Ovary (tissue), 9 donors: ENCODE results near the gene TMEM94. TPM values are rescaled to one million over a fixed set of nuclear protein-coding genes. Genes with fewer than 3 reads are reported as not detected.
"Not testable (repeated sequence)": the region's sequence is repeated elsewhere in the genome, so short reads cannot be mapped to it uniquely, and the experiment has no call there.

Source experiments
- DNase-seq, 5 donors: peaks; one replicate each; pipeline ENCODE4 v3.0.0-alpha.2; 2019 to 2020
- H3K27ac ChIP-seq, 2 donors: fragments of 200-600 bp; one replicate each; pipeline versions ENCODE4 v1.5.1 to v1.8.0; 2019 to 2022
- H3K27me3 ChIP-seq: fragments of 200-600 bp; one replicate; pipeline ENCODE4 v1.8.0; 2022
- H3K36me3 ChIP-seq: fragments of 200-600 bp; sonication (generic); one replicate; pipeline ENCODE4 v1.5.1; 2019
- H3K4me1 ChIP-seq: one replicate; pipeline ENCODE4 v1.8.1; 2013; ENCODE audit warnings: mild to moderate bottlenecking, moderate library complexity; ENCODE audit not compliant: insufficient read depth
- H3K4me3 ChIP-seq: fragments of 200-600 bp; sonication (generic); one replicate; pipeline ENCODE4 v1.5.1; 2017
- H3K9me3 ChIP-seq, 2 donors: fragments of 200-600 bp in 1 of 2; sonication (generic) in 1 of 2; one replicate each; pipeline versions ENCODE4 v1.5.1 to v1.8.1; 2013 to 2019; ENCODE audit warnings: mild to moderate bottlenecking in 1 of 2, moderate library complexity in 1 of 2
- CTCF ChIP-seq, 3 donors: fragments of 450-650 bp in 2 of 3; fragments of 200-600 bp in 1 of 3; IDR thresholded peaks; one replicate each; pipeline versions ENCODE4 v1.5.1 to v1.8.0; 2016 to 2022; ENCODE audit warnings: antibody characterized with exemption in 3 of 3, mild to moderate bottlenecking in 1 of 3
- EP300 ChIP-seq: sonication (generic); formaldehyde crosslinking; IDR thresholded peaks from one replicate; pipeline ENCODE4 v1.6.1; 2017; ENCODE audit warnings: antibody characterized with exemption
- POLR2A ChIP-seq: fragments of 450-650 bp; IDR thresholded peaks from one replicate; pipeline ENCODE4 v1.6.1; 2017; ENCODE audit warnings: antibody characterized with exemption, mild to moderate bottlenecking, moderate library complexity
- WGBS, 3 donors: extraction: QIAGEN DNeasy Blood & Tissue Kit in 1 of 3; methylation state at CpG; one replicate each; pipeline versions ENCODE4 v1.1.5 to v1.1.7; 2013 to 2017; 5-methylcytosine and 5-hydroxymethylcytosine counted together
- intact Hi-C, 4 donors: fragments of 100-400 bp; cut with DNase I; formaldehyde crosslinking; loops; one replicate each; pipeline versions ENCODE4 v1.11.0 to v1.15.1; 2022 to 2023
- polyA plus RNA-seq, 2 donors: library from polyadenylated mRNA; stranded (reverse); fragments of 200-250 nt in 1 of 2; fragments of 350-450 nt in 1 of 2; fragmentation: Illumina TruSeq in 1 of 2; extraction: RNeasy Lipid Tissue Mini Kit (QIAGEN cat#74804) in 1 of 2; gene quantifications; one replicate each; pipeline ENCODE4 v1.2.3, GENCODE V29; 2013 to 2014
- total RNA-seq, 7 donors: library from RNA; depleted of rRNA in 2 of 7; stranded (reverse); fragments of >200 nt in 2 of 7; fragmentation: NEBNext Ultra II Directional in 3 of 7; extraction: Animal tissue kit (Norgen Biotek cat#: 25700) in 3 of 7; gene quantifications; one replicate each; pipeline versions ENCODE4 v1.1.0 to v1.2.4, GENCODE V29; 2016 to 2023
- donor health status: DM: no; HTN: no; CAD: no; lungs with moderate emphysema.
- donor health status: DM: no; HTN: no; CAD: no.
- donor health status: Bipolar disorder and iron deficiency.
- donor health status: DM: yes; HTN: yes; CAD: no.
- donor health status: DM: no; HTN: no; CAD: no.
- donor health status: DM: yes; HTN: yes; CAD: no.

The TMEM94 gene
- total and polyA plus RNA-seq, 9 donors: 29.2 to 87.1 (median 73.3) TPM

- no peaks in the 10 kb centered on the region for H3K27me3 ChIP-seq
- no peak for DNase-seq
- no peaks in the 10 kb centered on the region for H3K9me3 ChIP-seq
- H3K4me3 ChIP-seq: no peak overlapping the region
- no peak for TF ChIP-seq CTCF (IDR thresholded peaks at IDR 0.05)
- TF ChIP-seq EP300: no peak
- no peak for TF ChIP-seq POLR2A
- no peak overlapping the region for H3K27ac ChIP-seq
- no peaks in the 10 kb centered on the region for H3K36me3 ChIP-seq
- intact Hi-C loops: loop anchor here in 2 of 4 donors (5.0 to 10.0 kb wide), 3 partner anchors 69 to 193 kb away; partner anchors contain the start of gene MYO15B (in 1 of the 2)
- H3K4me1 ChIP-seq: peaks cover 16% of the 10 kb centered on the region
- 71 to 89% (median 77%) methylated on average over 3 of the region's 3 CpGs for WGBS, 3 donors
Observed at GRCh38 chr17:75518201-75518600, 61.8 kb downstream of the TMEM94 start.

- H3K27me3 ChIP-seq: no peaks in the 10 kb centered on the region
- H3K9me3 ChIP-seq: no peaks in the 10 kb centered on the region
- no peak overlapping the region for H3K27ac ChIP-seq
- no peak for DNase-seq
- TF ChIP-seq EP300 (no peak), POLR2A (no peak), CTCF (IDR thresholded peaks at IDR 0.05) (no peak)
- intact Hi-C loops: loop anchor here in 2 of 4 donors (5.0 to 10.0 kb wide), 3 partner anchors 68 to 194 kb away; partner anchors contain the start of gene MYO15B (in 1 of the 2)
- no peak overlapping the region for H3K4me3 ChIP-seq
- peaks cover 11% of the 10 kb centered on the region for H3K4me1 ChIP-seq
- 87 to 90% (median 89%) methylated on average over 9 of the region's 9 CpGs for WGBS, 3 donors
- no peaks in the 10 kb centered on the region for H3K36me3 ChIP-seq
Observed at GRCh38 chr17:75518983-75519537, 62.6 kb downstream of the TMEM94 start.

- H3K27me3 ChIP-seq, H3K27ac ChIP-seq, H3K9me3 ChIP-seq, intact Hi-C loops, H3K36me3 ChIP-seq, DNase-seq, H3K4me1 ChIP-seq, H3K4me3 ChIP-seq: not testable (repeated sequence)
- WGBS, 3 donors: 92 to 95% (median 94%) methylated on average over 8 of the region's 8 CpGs
Observed at GRCh38 chr17:75520413-75520812, 64.0 kb downstream of the TMEM94 start.

GRCh38 chr17:75521290-75521689 is 64.9 kb downstream of the TMEM94 start:
- no peak overlapping the region for H3K27ac ChIP-seq
- WGBS, 3 donors: 81 to 90% (median 87%) methylated on average over 7 to 8 of the region's 8 CpGs
- intact Hi-C loops: no loop called here
- no peak for DNase-seq
- no peaks in the 10 kb centered on the region for H3K9me3 ChIP-seq
- no peaks in the 10 kb centered on the region for H3K36me3 ChIP-seq
- TF ChIP-seq CTCF (IDR thresholded peaks at IDR 0.05) (no peak), POLR2A (no peak), EP300 (no peak)
- H3K4me1 ChIP-seq: peaks cover 8% of the 10 kb centered on the region
- H3K4me3 ChIP-seq: no peak overlapping the region
- no peaks in the 10 kb centered on the region for H3K27me3 ChIP-seq

GRCh38 chr17:75521951-75522727 is 65.7 kb downstream of the TMEM94 start:
- Histone ChIP-seq H3K27ac (no peak overlapping the region), H3K36me3 (no peaks in the 10 kb centered on the region), H3K4me3 (no peak overlapping the region), H3K4me1 (peaks cover 5% of the 10 kb centered on the region), H3K9me3 (no peaks in the 10 kb centered on the region), H3K27me3 (no peaks in the 10 kb centered on the region)
- intact Hi-C loops: no loop called here
- no peak for TF ChIP-seq CTCF (IDR thresholded peaks at IDR 0.05)
- TF ChIP-seq POLR2A: no peak
- TF ChIP-seq EP300: no peak
- WGBS, 3 donors: 87 to 92% (median 88%) methylated on average over 30 to 33 of the region's 33 CpGs
- DNase-seq: no peak
